GM12878 (cell line): ENCODE results near the gene PLPPR1. TPM values are rescaled to one million over a fixed set of nuclear protein-coding genes. Genes with fewer than 3 reads are reported as not detected.

Source experiments
- ATAC-seq: fragments of 200-7000 bp; cut with Tn5 transposase; 3 replicates; pipeline ENCODE4 v1.9.1; 2020; ENCODE audit warnings: mild to moderate bottlenecking, moderate library complexity
- BruUV-seq: library from RNA; stranded (reverse); fragments of 400-500 nt; replicated peaks from 2 replicates; lab custom pipeline; 2021; lab: Mats Ljungman, UMichigan
- CTCF ChIA-PET: fragments of 300-600 bp; sonication (Branson Sonifier 250); formaldehyde crosslinking; extraction: SDS; loops from one replicate; lab custom pipeline; 2021; ENCODE audit warnings: inconsistent platforms; lab: Yijun Ruan, JAX
- POLR2A ChIA-PET: fragments of 350-600 bp; formaldehyde crosslinking; extraction: SDS; loops from one replicate; lab custom pipeline; 2021; ENCODE audit warnings: inconsistent platforms; lab: Charles Lee
- RAD21 ChIA-PET: fragments of 300-600 bp; sonication (Branson Sonifier 250); formaldehyde crosslinking; loops from one replicate; lab custom pipeline; 2023; ENCODE audit warnings: antibody characterized with exemption; ENCODE audit not compliant: unreplicated experiment; lab: Charles Lee
- SMC1A ChIA-PET: fragments of 300-600 bp; sonication (Branson Sonifier 250); formaldehyde crosslinking; loops from one replicate; lab custom pipeline; 2023; ENCODE audit not compliant: unreplicated experiment, uncharacterized antibody; lab: Charles Lee
- DNase-seq: peaks from one replicate; pipeline ENCODE4 v3.0.0-alpha.2; 2011; ENCODE audit warnings: low read depth, low spot score
- FAIRE-seq: peaks from 3 replicates; lab custom pipeline; 2011; peaks lifted over from hg19 to GRCh38; lab: Jason Lieb, UNC
- H2AFZ ChIP-seq: 2 replicates; pipeline ENCODE4 v1.6.0; 2011; ENCODE audit warnings: low read depth, low read length, control low read depth; ENCODE audit not compliant: control insufficient read depth
- H3K27ac ChIP-seq: 2 replicates; pipeline ENCODE4 v1.5.1; 2011; ENCODE audit warnings: control low read depth; ENCODE audit not compliant: control insufficient read depth, insufficient read depth
- H3K27me3 ChIP-seq, 2 experiments: replicated peaks in 1 of 2; 2 replicates each; pipeline versions ENCODE4 v1.6.0 to v1.6.1; 2011; ENCODE audit warnings: low read length in 1 of 2; ENCODE audit not compliant: control insufficient read depth in 2 of 2, insufficient read depth in 2 of 2
- H3K36me3 ChIP-seq, 2 experiments: 2 replicates each; pipeline ENCODE4 v1.5.1; 2011; ENCODE audit warnings: low read length in 1 of 2; ENCODE audit not compliant: control insufficient read depth in 2 of 2, insufficient read depth in 2 of 2
- H3K4me1 ChIP-seq: 2 replicates; pipeline ENCODE4 v1.6.1; 2011; ENCODE audit warnings: mild to moderate bottlenecking, low read length, moderate library complexity, mixed read lengths; ENCODE audit not compliant: control insufficient read depth, insufficient read depth
- H3K4me2 ChIP-seq: 2 replicates; pipeline ENCODE4 v1.6.0; 2011; ENCODE audit warnings: control low read depth; ENCODE audit not compliant: control insufficient read depth, insufficient read depth
- H3K4me3 ChIP-seq: fragments of 200-600 bp; sonication (generic); 2 replicates; pipeline ENCODE4 v1.5.1; 2016
- H3K79me2 ChIP-seq: 2 replicates; pipeline ENCODE4 v1.6.0; 2011; ENCODE audit warnings: low read length; ENCODE audit not compliant: control insufficient read depth, insufficient read depth
- H3K9ac ChIP-seq: 2 replicates; pipeline ENCODE4 v1.8.0; 2011; ENCODE audit warnings: low read length, control low read depth, mixed read lengths; ENCODE audit not compliant: control insufficient read depth, insufficient read depth
- H3K9me3 ChIP-seq: replicated peaks from 3 replicates; pipeline ENCODE4 v1.5.1; 2011; ENCODE audit warnings: mild to moderate bottlenecking, low read length; ENCODE audit not compliant: control insufficient read depth, insufficient read depth
- H4K20me1 ChIP-seq: 2 replicates; pipeline ENCODE4 v1.6.0; 2011; ENCODE audit not compliant: control insufficient read depth, insufficient read depth
- CHD1 ChIP-seq: IDR thresholded peaks from 2 replicates; pipeline ENCODE4 v1.6.1; 2012; ENCODE audit warnings: low read depth, low read length, improper control_type of control experiment
- CREM ChIP-seq: IDR thresholded peaks from 2 replicates; pipeline ENCODE4 v1.6.1; 2014; ENCODE audit warnings: antibody characterized with exemption, low read depth
- IKZF1 ChIP-seq: fragments of 450-650 bp; conservative IDR thresholded peaks from 2 replicates; pipeline ENCODE4 v1.6.1; 2017; ENCODE audit warnings: antibody characterized with exemption, mild to moderate bottlenecking
- IKZF2 ChIP-seq, 2 experiments: fragments of 450-650 bp; IDR thresholded peaks; 2 replicates each; pipeline ENCODE4 v1.6.1; 2017; ENCODE audit warnings: mild to moderate bottlenecking in 2 of 2, moderate library complexity in 2 of 2
- KLF5 ChIP-seq: fragments of 450-650 bp; IDR thresholded peaks from 2 replicates; pipeline ENCODE4 v1.6.1; 2014; ENCODE audit warnings: mild to moderate bottlenecking; ENCODE audit not compliant: partially characterized antibody
- PAX5 ChIP-seq: IDR thresholded peaks from 2 replicates; pipeline ENCODE4 v1.6.1; 2011; ENCODE audit warnings: low read depth, low read length, borderline replicate concordance
- SMAD1 ChIP-seq: fragments of 450-650 bp; IDR thresholded peaks from 2 replicates; pipeline ENCODE4 v1.6.1; 2018; ENCODE audit warnings: mild to moderate bottlenecking, low read depth; ENCODE audit not compliant: partially characterized antibody
- ZNF274 ChIP-seq: IDR thresholded peaks from one replicate; pipeline ENCODE4 v1.8.0; 2011; ENCODE audit not compliant: insufficient read length, insufficient read depth
- ZSCAN29 ChIP-seq: fragments of 450-650 bp; IDR thresholded peaks from 2 replicates; pipeline ENCODE4 v1.6.1; 2017; ENCODE audit warnings: mild to moderate bottlenecking, moderate library complexity
- WGBS: methylation state at CpG from one replicate; pipeline ENCODE4 v1.1.6; 2016; ENCODE audit warnings: low lambda C conversion rate; ENCODE audit not compliant: insufficient replicate concordance, insufficient coverage; ENCODE audit errors: missing lambda C conversion rate; 5-methylcytosine and 5-hydroxymethylcytosine counted together
- in situ Hi-C: fragments of 300-500 bp; cut with MboI; formaldehyde crosslinking; loops from 9 replicates; pipeline ENCODE4 v1.14.3; 2018; ENCODE audit warnings: mixed read lengths
- intact Hi-C: fragments of 100-400 bp; cut with micrococcal nuclease; formaldehyde crosslinking; loops from one replicate; pipeline ENCODE4 v1.14.2; 2022; ENCODE audit not compliant: unreplicated experiment
- polyA plus RNA-seq, 11 experiments: library from polyadenylated mRNA; depleted of rRNA in 4 of 11; unstranded in 6 of 11; stranded (reverse) in 5 of 11; fragments of >200 nt; fragmentation: Nextera tagmentation in 4 of 11; fragmentation: Illumina TruSeq in 1 of 11; extraction: Ambion mirVana in 4 of 11; extraction: Trizol in 1 of 11; gene quantifications; 1 replicate in 1 of 11; 2 replicates in 10 of 11; pipeline versions ENCODE4 v1.2.1 to v1.2.3, GENCODE V29; 2011 to 2016; ENCODE audit warnings: inconsistent platforms in 2 of 11, missing spikeins in 2 of 11, low read depth in 1 of 11
- total RNA-seq, 4 experiments: library from RNA; depleted of rRNA in 3 of 4; stranded (reverse); fragments of >200 nt in 3 of 4; fragmentation: Illumina TruSeq in 1 of 4; extraction: Trizol in 1 of 4; gene quantifications; 2 replicates each; pipeline versions ENCODE4 v1.2.1 to v1.2.3, GENCODE V29; 2013 to 2021
- TF ChIP-seq, protein P1 (sequence below): IDR thresholded peaks from 2 replicates; pipeline ENCODE4 v1.6.1; 2011; ENCODE audit warnings: borderline replicate concordance, low read depth, mild to moderate bottlenecking, moderate library complexity, low read length; ENCODE audit not compliant: insufficient read depth, poor library complexity, severe bottlenecking
- TF ChIP-seq, protein P2 (sequence below): fragments of 450-650 bp; IDR thresholded peaks from 2 replicates; pipeline ENCODE4 v1.6.1; 2017; ENCODE audit warnings: low read depth, mild to moderate bottlenecking, moderate library complexity
- TF ChIP-seq, protein P3 (sequence below): IDR thresholded peaks from 2 replicates; pipeline ENCODE4 v1.6.1; 2011; ENCODE audit warnings: low read depth, low read length, improper control_type of control experiment, borderline replicate concordance
- TF ChIP-seq, protein P4 (sequence below): fragments of 450-650 bp; IDR thresholded peaks from 2 replicates; pipeline ENCODE4 v1.6.1; 2018; ENCODE audit warnings: borderline replicate concordance, mild to moderate bottlenecking; ENCODE audit not compliant: partially characterized antibody
- TF ChIP-seq, protein P5 (sequence below): fragments of 450-650 bp; IDR thresholded peaks from 2 replicates; pipeline ENCODE4 v1.6.1; 2017; ENCODE audit warnings: borderline replicate concordance

Gene PLPPR1
- total and polyA plus RNA-seq, 10 of the 15 experiments (the other 5 are each of a cell fraction or from before 2014, with no cell fraction given), result 0.69 TPM; not detected in 9

DNA sequence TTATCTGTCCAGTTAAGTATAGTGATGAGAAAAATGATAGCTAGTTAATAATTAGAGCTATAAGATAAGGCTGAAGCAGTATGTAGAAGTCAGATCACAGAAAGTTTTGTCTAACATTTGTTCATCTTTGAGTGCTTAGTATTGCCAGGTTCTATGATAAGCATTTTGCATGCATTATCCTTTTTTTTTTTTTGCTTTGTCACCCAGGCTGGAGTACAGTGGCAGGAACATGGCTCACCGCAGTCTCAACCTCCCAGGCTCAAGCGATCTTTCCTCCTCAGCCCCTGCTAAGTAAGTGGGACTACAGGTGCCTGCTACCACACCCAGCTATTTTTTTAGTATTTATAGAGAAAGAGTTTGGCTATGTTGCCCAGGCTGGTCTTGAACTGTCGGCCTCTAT is 338.8 kb downstream of the PLPPR1 start:
- Histone ChIP-seq H3K9me3 (no peaks in the 10 kb centered on the region), H3K9ac (no peak overlapping the region), H3K79me2 (no peaks in the 10 kb centered on the region), H4K20me1 (no peaks in the 10 kb centered on the region), H2AFZ (no peak overlapping the region), H3K36me3 (no peaks in the 10 kb centered on the region), H3K4me1 (no peaks in the 10 kb centered on the region), H3K4me3 (no peak overlapping the region), H3K27me3 (no peaks in the 10 kb centered on the region; a peak in 1 of 4 replicates), H3K4me2 (no peak overlapping the region), H3K27ac (no peak overlapping the region)
- TF ChIP-seq CREM (no peak), PAX5 (no peak), KLF5 (no peak), IKZF2 (IDR thresholded peaks at IDR 0.05) (no peak), ZSCAN29 (no peak), ZNF274 (no peak), SMAD1 (no peak), CHD1 (no peak), IKZF1 (no peak)
- TF ChIP-seq, protein P1, sequence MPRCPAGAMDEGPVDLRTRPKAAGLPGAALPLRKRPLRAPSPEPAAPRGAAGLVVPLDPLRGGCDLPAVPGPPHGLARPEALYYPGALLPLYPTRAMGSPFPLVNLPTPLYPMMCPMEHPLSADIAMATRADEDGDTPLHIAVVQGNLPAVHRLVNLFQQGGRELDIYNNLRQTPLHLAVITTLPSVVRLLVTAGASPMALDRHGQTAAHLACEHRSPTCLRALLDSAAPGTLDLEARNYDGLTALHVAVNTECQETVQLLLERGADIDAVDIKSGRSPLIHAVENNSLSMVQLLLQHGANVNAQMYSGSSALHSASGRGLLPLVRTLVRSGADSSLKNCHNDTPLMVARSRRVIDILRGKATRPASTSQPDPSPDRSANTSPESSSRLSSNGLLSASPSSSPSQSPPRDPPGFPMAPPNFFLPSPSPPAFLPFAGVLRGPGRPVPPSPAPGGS, result no peak
- TF ChIP-seq, protein P2, sequence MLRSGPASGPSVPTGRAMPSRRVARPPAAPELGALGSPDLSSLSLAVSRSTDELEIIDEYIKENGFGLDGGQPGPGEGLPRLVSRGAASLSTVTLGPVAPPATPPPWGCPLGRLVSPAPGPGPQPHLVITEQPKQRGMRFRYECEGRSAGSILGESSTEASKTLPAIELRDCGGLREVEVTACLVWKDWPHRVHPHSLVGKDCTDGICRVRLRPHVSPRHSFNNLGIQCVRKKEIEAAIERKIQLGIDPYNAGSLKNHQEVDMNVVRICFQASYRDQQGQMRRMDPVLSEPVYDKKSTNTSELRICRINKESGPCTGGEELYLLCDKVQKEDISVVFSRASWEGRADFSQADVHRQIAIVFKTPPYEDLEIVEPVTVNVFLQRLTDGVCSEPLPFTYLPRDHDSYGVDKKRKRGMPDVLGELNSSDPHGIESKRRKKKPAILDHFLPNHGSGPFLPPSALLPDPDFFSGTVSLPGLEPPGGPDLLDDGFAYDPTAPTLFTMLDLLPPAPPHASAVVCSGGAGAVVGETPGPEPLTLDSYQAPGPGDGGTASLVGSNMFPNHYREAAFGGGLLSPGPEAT, result no peak
- TF ChIP-seq, protein P3, sequence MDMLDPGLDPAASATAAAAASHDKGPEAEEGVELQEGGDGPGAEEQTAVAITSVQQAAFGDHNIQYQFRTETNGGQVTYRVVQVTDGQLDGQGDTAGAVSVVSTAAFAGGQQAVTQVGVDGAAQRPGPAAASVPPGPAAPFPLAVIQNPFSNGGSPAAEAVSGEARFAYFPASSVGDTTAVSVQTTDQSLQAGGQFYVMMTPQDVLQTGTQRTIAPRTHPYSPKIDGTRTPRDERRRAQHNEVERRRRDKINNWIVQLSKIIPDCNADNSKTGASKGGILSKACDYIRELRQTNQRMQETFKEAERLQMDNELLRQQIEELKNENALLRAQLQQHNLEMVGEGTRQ, result no peak
- TF ChIP-seq, protein P4, sequence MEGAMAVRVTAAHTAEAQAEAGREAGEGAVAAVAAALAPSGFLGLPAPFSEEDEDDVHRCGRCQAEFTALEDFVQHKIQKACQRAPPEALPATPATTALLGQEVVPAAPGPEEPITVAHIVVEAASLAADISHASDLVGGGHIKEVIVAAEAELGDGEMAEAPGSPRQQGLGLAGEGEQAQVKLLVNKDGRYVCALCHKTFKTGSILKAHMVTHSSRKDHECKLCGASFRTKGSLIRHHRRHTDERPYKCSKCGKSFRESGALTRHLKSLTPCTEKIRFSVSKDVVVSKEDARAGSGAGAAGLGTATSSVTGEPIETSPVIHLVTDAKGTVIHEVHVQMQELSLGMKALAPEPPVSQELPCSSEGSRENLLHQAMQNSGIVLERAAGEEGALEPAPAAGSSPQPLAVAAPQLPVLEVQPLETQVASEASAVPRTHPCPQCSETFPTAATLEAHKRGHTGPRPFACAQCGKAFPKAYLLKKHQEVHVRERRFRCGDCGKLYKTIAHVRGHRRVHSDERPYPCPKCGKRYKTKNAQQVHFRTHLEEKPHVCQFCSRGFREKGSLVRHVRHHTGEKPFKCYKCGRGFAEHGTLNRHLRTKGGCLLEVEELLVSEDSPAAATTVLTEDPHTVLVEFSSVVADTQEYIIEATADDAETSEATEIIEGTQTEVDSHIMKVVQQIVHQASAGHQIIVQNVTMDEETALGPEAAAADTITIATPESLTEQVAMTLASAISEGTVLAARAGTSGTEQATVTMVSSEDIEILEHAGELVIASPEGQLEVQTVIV, result no peak
- TF ChIP-seq, protein P5, sequence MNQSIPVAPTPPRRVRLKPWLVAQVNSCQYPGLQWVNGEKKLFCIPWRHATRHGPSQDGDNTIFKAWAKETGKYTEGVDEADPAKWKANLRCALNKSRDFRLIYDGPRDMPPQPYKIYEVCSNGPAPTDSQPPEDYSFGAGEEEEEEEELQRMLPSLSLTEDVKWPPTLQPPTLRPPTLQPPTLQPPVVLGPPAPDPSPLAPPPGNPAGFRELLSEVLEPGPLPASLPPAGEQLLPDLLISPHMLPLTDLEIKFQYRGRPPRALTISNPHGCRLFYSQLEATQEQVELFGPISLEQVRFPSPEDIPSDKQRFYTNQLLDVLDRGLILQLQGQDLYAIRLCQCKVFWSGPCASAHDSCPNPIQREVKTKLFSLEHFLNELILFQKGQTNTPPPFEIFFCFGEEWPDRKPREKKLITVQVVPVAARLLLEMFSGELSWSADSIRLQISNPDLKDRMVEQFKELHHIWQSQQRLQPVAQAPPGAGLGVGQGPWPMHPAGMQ, result no peak
- POLR2A ChIA-PET, result no interaction called here
- WGBS, result 43% methylated on average over 3 of the region's 3 CpGs
- in situ Hi-C loops, result no loop called here
- intact Hi-C loops, result no loop called here
- ATAC-seq (no peak), DNase-seq (no peak), FAIRE-seq (no peak)
- RAD21 ChIA-PET, result interaction anchor here (1.4 kb wide), 1 partner anchor 55 kb away, joined by 4 read pairs; no protein-coding TSS in a partner anchor
- no TSS peak for BruUV-seq
- CTCF ChIA-PET, result interaction anchor here (0.6 to 0.7 kb wide), 2 partner anchors 18 to 1375 kb away, joined by 3 read pairs; no protein-coding TSS in a partner anchor
- SMC1A ChIA-PET, result interaction anchor here (0.6 to 0.7 kb wide), 3 partner anchors 41 to 167 kb away, joined by 3 read pairs; no protein-coding TSS in a partner anchor
